Activated CD4-positive, alpha-beta T cell treated with anti-CD3 and anti-CD28 coated beads for 48 hours (primary cell): ENCODE data around the gene MTHFD1.

Experiments used
- DNase-seq: peaks from one replicate; pipeline ENCODE4 v3.0.0-alpha.2; 2020

The MTHFD1 gene

GRCh38 chr14:64501411-64502171, 113.4 kb downstream of the MTHFD1 start:
- DNase-seq: peak; percentile 8

GRCh38 chr14:64502456-64502855, 114.3 kb downstream of the MTHFD1 start:
- DNase-seq: peak; percentile 17

GRCh38 chr14:64502887-64503433, 114.8 kb downstream of the MTHFD1 start:
- DNase-seq: peak; percentile 23

- peak; percentile 94 for DNase-seq
These were observed 115.5 kb downstream of the MTHFD1 start, which contains the start of gene ZBTB25 for GRCh38 chr14:64503434-64504309. ZBTB25 (minus strand) TSS chr14:64503838; CDS start chr14:64490533, 13,305 bp downstream.

GRCh38 chr14:64504310-64504896, 116.2 kb downstream of the MTHFD1 start, which contains the start of gene ZBTB1:
ZBTB1 (plus strand) TSS chr14:64504770; CDS start chr14:64521505, 16,735 bp downstream.
- DNase-seq: peak; percentile 90

- DNase-seq: peak; percentile 91
These were observed 117.0 kb downstream of the MTHFD1 start for GRCh38 chr14:64504897-64505794.

GRCh38 chr14:64506721-64507120, 118.6 kb downstream of the MTHFD1 start:
- DNase-seq: no peak

GRCh38 chr14:64507376-64508156, 119.4 kb downstream of the MTHFD1 start:
- peak; percentile 64 for DNase-seq

- DNase-seq: no peak
These were observed 120.1 kb downstream of the MTHFD1 start for GRCh38 chr14:64508215-64508776.

- no peak for DNase-seq
These were observed 120.9 kb downstream of the MTHFD1 start for GRCh38 chr14:64509036-64509435.
